ENCODE data around the gene ARSB.

Gene ARSB

DNA sequence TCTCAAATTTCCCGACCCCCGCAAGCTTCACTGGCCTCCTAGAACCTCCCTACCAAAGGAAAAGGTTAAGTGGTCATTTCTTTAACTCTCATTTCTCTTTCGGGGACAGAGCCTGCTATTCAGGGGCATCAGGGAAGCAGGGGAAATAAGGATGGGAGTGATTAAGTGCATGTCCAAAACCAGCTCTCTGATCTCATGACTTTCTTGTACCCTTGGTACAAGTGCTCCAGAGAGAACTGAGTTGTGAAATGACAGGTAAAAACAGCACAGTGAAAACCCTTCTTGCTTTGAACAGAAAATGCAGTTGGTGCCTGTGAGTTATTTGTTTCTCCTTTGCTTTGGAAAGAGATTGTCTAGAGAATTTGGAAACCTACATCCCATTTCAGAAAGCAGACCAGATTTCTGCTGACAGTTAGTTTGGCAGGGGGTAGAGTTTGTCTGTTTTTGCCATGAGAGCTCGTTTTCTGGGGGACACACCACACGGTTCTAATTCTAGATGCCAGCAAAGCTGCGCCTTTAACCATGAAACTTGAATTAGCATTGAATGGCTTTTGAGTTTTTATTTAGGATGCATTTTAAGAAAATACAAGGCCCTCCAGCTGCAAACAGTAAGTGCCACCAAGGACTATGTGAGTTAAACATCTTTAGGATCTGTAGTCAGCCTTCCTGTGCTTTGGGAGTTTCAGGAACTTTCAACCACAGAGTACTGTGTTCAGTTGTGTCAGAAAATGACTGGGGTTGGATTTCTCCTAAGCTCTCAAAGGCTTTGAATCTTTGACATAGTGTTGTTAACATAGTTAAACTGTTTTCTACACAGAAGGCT is 174.8 kb downstream of the ARSB start:
- in situ Hi-C loops (cut with MboI; ENCODE audit: low sequenced_read_pairs): no loop called here

DNA sequence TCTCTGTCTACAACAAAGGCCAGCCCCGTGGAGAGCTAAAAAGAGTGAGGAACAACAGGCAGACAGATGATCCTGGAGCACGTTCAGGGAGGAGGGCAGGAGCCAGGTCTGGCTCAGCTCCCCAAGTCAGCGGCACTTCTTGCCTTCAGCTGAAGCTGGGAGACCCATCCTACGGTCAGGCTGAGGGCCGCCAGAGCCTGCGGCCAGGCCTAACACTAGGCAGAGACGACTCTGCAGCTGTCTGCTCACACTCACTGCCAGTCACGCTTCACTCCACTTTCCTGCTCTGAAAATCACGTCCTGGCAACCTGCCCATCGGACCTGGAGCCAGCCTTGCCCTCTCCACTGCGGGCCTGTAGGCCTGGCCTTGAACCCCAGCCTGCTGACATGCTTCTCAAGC is 175.7 kb downstream of the ARSB start:
- in situ Hi-C loops (cut with MboI; ENCODE audit: low sequenced_read_pairs): no loop called here

DNA sequence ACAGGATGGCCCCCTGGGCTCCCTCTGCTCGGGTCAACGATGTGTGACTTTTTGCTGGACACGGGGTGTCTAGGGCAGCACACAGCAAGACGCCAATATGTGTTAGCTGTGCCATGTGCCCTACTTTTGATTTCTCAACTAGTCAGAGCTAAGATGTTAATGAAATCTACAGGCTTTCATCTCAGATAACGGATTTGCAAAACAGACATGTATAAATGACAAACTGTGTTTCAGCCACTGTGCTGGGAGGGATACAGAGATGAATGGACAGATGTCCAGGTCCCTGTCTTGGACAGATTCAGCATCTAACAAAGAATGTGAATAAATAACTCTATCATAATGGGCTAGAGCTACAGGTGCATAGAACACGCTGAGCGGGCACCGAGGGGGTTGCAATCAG is 176.3 kb downstream of the ARSB start:
- in situ Hi-C loops (cut with MboI; ENCODE audit: low sequenced_read_pairs): no loop called here

DNA sequence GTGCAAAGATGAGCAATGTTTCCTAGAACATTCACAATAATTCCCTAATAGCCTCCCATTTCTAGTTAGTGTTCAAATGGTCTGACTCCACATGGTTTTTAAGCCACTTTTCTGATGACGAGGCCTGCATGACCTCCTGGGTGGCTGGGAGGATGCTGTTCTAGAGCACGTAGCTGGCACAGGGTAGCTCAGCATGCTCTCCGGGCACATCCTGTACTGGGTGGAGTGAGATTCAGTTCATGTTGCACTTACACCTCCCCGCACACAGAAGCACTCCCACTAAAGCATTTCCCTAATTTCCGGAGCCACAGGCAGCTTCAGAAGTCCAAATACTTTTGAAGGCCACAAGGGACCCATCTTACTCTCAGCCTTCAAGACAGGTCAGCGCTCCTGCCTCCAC is 176.7 kb downstream of the ARSB start:
- in situ Hi-C loops (cut with MboI; ENCODE audit: low sequenced_read_pairs): no loop called here

DNA sequence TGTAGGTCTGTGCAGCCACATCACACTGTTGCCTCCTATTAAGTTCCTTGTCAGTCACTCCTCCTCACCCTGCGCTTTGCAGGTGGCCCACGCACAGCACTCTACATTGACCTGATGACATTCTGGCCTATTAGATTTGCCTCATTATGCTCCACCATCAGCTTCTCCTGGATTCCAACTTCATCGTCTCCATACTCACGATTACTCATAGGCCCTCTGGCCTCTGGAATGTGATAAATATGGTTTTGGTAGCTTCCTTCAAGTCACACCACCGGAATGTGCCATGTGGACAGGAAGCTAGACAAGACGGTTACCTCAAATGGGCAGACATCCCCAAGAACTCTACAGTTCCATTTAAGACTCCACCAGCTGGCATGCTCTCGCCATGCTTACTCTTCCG is 178.6 kb downstream of the ARSB start:
- in situ Hi-C loops (cut with MboI; ENCODE audit: low sequenced_read_pairs): no loop called here

DNA sequence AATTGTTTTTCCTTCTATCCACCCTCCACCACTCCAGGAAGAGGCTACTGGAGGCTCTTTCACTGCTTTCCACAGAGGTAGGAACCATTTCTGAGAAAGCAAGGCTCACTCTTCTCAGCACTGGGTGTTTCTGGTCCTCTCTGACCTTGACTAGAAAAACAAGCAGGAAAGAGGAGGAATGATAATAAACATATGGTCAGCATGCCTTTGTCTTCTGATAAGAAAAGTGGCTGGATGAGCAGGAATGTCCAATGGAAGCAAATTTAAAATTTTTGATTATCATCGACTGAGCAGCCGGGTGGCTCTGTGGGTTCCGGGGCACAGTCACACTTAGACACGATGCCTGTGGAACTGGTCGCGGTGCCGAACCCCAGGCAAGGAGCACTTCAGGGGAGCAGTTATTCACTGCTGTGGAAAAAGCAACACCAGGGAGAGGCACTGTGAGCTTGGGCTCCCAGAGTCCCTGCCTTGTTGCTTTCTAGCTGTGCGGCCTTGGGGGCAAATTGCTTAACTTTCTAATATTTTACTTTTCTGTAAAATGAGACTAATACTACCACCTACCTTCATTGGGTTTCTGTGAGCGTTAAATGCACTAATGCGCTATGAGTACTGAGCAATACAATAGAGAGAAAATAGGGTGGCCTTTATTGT is 179.5 kb downstream of the ARSB start:
- in situ Hi-C loops (cut with MboI; ENCODE audit: low sequenced_read_pairs): no loop called here

DNA sequence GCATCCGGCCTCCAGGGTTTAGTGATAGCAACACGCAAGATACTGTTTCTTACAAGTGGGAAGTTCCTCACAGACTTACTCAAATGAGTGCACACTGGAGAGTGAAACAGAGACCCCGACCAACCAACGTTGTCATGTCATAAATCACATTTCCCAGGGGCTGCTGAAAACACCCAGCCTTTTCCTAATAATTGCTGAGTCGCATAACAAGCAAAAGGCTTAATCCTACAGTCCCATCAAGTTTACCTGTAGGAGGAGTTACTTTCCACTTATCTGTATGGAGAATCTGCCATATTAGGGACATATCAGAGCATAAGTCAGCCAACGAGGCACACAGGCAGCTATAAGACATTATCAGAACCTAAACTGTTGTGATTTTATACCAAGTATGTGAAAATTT is 180.1 kb downstream of the ARSB start:
- in situ Hi-C loops (cut with MboI; ENCODE audit: low sequenced_read_pairs): no loop called here

DNA sequence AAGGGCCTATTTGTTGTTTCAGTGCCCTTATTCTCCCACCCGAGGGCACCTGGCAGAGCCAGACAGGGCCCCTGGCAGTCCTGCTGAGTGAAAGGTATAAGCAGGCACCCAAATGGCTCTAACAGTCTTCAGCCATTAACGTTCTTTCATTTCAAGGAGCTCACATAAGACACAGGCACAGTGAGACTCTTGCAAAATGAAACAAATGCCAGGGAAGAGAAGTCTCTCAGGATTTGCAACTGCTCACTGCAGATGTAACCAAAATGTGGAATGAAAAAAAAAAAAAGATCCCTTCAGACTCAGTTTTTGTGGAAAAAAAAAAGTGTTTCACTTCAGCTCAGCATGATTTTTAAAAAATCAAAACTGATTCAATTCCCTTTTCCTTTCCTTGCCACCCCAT is 181.2 kb downstream of the ARSB start:
- in situ Hi-C loops (cut with MboI; ENCODE audit: low sequenced_read_pairs): no loop called here

DNA sequence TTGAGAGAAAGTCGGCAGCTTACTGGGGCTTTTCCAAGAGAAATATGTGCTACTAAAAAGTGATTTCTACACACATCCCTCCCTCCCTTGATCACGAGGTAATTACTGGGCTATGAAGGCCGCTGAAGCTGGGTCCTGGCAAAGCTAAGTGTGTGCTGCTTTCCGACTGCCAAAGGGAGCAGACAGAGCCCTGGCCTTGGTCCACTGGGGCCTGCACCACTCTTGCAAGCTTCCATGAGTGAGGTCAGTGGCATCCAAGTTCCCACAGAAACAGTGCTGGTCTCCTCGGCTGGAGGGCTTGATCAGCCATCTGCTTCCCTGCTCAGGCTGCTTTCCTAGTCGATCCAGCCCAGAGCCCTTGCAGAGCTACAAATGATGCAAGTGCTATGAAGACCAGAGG is 181.8 kb downstream of the ARSB start:
- in situ Hi-C loops (cut with MboI; ENCODE audit: low sequenced_read_pairs): no loop called here

DNA sequence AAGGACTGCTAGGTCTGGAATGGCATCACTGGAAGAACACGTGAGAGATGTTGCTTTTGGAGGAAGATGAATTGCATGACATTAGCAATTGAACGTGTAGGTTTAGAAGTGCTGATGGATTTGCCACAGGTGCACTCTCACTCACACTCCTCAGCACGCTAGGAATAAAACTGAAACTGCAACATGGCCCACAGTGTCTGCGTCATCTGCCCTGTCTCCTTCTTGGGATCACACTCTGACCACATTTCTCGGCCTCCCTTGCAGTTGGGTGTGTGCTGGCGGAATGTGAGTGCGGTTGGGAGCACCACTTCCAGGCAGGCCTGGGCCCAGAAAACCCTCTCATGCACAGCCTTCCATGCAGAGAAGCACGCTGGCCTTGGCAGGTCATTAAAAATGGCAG is 183.7 kb downstream of the ARSB start:
- in situ Hi-C loops (cut with MboI; ENCODE audit: low sequenced_read_pairs): no loop called here

DNA sequence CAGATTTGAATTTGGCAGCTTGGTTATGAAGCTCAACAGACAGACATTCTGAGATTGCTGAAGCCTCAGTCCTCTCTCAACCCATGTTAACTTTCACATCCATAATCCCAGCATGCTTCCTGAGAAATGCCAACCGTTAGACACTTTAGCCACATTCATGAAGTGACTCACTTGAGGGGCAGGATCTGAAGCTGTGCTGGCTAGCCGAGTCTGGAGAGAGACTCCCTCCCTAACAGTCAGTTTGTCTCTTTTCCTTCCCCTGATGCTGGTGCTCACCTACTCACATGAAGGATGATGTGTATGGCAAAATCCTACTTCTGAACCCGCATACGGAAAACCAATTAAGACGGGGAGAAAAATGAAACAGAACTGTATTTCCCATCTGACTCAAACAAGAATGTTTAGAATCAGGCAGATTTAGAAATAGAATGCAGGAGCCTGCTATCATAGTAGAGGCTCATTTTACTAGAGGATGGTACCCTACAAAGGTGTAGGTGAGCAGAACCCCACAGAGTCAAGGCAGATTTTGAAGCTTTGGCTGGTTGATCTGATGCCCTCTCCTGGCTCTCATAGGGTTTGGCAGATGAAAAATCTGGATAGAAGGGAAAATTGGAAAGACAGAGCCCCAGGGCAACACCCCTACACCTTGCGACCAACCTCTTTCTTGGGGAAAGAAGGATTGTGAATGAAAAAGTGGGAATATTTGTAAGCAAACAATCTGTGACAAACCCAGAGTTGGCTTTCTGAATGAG is 185.7 kb downstream of the ARSB start:
- in situ Hi-C loops (cut with MboI; ENCODE audit: low sequenced_read_pairs): no loop called here

DNA sequence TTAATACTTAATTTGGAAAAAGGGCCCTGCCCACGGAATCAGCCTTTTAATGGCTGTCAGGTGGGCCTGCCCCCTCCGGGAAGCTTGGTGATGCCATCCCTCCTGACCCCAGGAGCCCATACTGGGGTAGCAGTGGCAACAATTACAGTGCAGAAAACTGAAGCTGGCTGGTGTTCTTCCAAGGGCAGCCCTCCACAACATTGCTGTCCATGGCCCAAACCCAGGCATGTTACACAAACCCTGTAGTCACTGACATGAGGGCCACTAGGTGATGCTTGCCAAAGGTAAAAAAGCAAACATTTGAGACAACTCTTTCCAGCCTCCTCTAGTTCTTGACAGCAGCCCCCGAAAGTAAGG is 186.5 kb downstream of the ARSB start:
- in situ Hi-C loops (cut with MboI; ENCODE audit: low sequenced_read_pairs): no loop called here

DNA sequence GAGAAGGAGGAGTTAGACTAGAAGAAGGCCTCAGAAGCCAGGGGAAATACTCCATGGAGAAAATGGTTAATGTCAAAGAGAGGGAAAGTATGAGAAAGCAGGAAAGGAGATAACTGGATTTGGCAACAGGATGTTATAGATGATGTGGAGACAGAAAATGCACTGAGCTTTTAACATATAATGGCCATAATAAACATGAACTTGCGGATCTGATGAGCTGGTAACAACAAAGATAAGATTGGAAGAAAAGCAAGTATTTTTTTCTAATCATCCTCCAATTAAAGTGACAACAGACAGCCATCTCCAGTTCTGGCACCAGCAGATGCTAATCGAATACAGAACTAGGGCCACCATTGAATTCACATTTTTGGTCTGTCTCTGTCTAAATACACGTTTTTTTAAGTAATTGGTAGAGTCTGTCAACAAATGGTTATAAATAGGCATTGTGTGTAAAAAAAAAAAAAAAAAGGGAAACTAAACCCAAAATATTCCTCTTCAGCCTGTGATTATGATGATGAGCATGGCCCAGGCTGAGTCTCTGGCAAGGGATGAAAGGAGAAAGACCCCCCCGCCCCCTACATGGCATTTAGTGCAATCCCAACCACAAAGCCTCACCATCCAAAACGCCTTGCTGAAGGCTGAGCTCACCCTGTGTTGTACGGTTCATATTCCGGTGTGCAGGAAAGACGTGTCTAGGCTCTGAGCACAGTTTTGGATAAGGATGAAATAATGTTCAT is 187.0 kb downstream of the ARSB start:
- in situ Hi-C loops (cut with MboI; ENCODE audit: low sequenced_read_pairs): no loop called here

DNA sequence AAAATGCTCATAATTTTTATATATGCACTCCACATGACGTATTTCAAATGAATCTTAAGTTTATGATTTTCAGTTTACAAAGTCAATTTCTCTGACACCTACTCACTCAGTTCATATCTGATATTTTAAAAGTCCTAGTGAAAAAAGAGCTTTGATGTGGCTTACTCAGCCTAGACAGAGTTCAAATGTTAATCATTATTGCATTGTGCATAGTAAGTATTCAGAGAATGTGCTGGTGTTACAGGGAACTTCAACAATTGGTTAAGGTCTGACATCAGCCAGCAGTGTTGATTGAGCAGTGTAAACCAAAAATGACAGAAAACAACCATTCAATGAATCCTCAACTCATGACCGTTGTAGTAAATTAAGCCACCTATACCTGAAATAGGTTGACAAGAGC is 189.4 kb downstream of the ARSB start:
- in situ Hi-C loops (cut with MboI; ENCODE audit: low sequenced_read_pairs): no loop called here

DNA sequence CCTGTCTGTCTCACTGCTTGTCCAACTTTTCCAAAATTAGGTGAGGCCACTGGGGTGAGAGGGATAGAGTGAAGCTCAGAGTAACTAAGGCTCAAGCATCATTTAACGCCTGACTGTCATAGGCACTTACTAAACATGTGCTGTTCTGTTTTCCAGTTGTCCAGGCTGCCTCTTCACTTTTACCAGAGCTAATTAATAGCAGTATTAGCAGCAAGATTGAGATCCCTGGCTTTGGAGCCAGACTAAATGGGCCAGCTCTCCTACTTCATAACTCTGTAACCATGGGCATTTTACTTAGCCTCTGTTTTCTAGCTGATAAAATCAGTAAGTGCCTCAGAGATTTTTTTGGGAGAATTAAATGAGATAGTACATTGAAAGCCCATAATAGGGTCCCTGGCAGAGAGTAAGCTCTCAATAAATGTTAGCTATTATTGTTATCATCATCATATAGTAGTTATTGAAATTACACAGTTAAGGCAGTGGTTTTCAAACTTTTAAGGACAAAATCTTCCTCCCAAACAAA is 190.4 kb downstream of the ARSB start:
- in situ Hi-C loops (cut with MboI; ENCODE audit: low sequenced_read_pairs): no loop called here

DNA sequence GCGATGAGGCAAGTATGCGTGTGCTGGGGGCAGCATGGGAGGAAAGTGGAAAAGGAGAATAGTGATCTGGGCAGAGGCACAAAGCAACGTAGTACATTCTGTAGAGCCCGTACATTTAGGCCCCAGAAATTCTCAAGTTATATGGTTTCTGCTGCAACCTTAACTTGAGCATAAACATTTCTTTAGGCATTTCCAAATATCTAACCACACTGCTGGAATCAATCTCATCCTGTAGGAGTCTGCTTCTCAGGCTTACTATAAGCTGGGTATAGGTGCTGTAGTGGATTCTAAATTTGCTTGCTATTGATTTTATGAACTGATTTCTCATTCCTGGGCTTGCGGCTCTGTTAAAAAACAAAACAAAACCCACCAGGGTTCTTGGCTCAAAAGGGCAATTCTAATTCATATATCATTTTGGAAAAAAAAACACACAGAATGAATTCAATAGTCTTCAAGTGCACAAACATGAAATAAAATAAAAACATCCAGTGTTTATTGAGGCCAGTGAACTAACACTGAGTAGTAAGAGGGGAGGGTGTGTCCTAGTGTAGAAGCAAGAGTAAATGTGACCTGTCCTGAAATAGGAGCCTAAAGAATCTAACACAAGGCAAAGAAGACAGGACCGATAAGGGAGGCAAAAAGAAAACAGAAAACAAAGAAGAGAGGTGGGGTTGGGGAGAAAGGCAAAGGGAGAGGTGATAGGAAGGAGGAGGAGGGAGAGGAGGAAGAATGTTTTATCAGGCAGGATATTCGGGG is 191.0 kb downstream of the ARSB start:
- in situ Hi-C loops (cut with MboI; ENCODE audit: low sequenced_read_pairs): no loop called here

DNA sequence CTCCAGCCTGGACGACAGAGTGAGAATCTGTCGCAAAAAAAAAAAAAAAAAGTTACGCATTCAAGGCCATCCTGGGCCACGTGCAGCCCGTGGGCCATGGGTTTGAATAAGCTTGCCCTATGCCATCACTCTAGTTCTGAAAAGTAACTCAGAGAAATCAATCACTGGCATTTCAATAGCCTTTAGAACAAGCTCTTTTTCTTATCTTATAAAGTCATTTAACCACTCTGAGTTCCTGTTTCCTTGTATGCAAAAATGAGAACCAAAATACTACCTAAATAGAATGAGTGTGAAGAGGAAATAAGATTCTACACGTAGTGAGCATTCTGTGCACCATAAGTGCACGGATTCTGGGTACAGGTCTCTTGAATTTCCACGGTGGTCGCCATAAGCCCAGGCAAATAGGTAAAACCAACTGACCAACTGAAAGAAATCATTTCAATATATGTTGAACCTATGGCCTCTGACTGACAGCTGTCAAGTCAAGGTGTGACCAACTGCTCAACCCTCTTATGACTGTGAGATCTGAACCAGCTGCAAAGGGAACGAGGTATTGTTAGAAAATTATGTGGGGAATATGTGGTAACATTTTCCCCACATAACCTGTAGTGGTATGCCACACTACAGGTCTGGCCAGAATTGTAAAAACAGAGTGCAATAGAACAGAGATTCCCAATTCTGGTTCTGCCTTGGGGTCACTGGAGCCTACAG is 192.6 kb downstream of the ARSB start:
- in situ Hi-C loops (cut with MboI; ENCODE audit: low sequenced_read_pairs): no loop called here

DNA sequence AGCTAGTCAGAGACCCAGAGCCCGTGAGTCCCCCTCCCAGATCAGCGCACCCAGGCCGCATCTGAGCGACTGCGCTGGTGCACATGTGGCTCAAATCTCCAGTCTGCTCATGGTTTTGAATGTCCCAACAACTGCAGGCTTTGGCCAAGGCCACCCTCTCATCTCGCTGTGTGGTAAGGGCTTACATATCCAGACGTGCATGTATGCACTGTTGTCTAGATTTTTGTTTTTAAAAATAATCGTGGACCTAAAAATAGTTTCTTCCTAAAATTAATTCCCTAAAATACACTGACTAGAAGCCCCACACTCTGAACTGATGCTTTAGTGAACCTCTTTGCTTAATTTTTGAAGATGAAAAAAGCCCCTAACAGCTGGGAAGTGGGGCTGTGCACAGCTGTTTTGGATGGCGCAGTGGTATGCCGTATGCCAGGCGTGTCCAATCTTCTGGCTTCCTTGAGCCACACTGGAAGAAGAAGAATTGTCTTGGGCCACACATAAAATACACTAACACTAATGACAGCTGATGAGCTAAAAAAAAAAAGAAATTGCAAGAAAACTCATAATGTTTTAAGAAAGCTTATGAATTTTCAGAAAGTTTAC is 193.5 kb downstream of the ARSB start:
- in situ Hi-C loops (cut with MboI; ENCODE audit: low sequenced_read_pairs): no loop called here

DNA sequence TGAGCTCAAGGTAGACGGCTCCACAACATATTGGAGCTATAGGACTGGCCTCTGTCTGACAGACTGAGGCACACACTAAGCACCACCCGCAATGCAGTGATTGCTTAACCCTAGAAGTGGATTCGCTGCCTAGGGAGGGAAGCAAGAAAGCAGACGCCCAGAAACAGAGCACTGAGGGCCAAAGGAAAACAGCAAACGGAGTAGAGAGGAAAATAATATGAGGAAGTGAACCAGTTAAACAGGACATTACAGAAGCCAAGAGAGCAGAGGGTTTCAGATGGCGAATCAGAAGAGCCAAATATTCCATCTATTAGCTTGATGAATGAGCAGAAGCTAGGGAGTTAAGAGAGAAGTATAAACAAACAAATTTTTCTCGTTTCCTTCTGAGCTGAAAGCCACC is 197.3 kb downstream of the ARSB start:
- in situ Hi-C loops (cut with MboI; ENCODE audit: low sequenced_read_pairs): no loop called here

All from HL-60/S4 treated with phorbol 12-myristate 13-acetate at 8.2 ng/mL for 4 days and 3 days (cell line).